ENCODE results near the gene PTPRF. TPM values are rescaled to one million over a fixed set of nuclear protein-coding genes. Genes with fewer than 3 reads are reported as not detected.

The PTPRF gene
- total and polyA plus RNA-seq, 4 donors: 40.0 to 160 (median 92.1) TPM

GRCh38 chr1:43545695-43546387 lies 15.2 kb downstream of the PTPRF start:
- H3K9me3 ChIP-seq (ENCODE audit: control insufficient read depth in 4 of 4, insufficient read depth in 3 of 4, low read length in 3 of 4): no peaks in the 10 kb centered on the region
- no peak overlapping the region for H3K4me3 ChIP-seq
- TF ChIP-seq, protein P1, sequence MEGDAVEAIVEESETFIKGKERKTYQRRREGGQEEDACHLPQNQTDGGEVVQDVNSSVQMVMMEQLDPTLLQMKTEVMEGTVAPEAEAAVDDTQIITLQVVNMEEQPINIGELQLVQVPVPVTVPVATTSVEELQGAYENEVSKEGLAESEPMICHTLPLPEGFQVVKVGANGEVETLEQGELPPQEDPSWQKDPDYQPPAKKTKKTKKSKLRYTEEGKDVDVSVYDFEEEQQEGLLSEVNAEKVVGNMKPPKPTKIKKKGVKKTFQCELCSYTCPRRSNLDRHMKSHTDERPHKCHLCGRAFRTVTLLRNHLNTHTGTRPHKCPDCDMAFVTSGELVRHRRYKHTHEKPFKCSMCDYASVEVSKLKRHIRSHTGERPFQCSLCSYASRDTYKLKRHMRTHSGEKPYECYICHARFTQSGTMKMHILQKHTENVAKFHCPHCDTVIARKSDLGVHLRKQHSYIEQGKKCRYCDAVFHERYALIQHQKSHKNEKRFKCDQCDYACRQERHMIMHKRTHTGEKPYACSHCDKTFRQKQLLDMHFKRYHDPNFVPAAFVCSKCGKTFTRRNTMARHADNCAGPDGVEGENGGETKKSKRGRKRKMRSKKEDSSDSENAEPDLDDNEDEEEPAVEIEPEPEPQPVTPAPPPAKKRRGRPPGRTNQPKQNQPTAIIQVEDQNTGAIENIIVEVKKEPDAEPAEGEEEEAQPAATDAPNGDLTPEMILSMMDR (IDR thresholded peaks at IDR 0.05; ENCODE audit: control extremely low read depth, extremely low read depth): no peak
- 52 to 53% methylated on average over 10 to 12 of the region's 12 CpGs for WGBS, 2 donors
- peaks cover 0 to 36% (median 29%) of the 10 kb centered on the region in 5 donors for H3K4me1 ChIP-seq (ENCODE audit: control insufficient read depth in 5 of 5, insufficient read depth in 5 of 5, low read length in 5 of 5)
- H3K27me3 ChIP-seq (ENCODE audit: control insufficient read depth in 3 of 3, insufficient read depth in 3 of 3, low read length in 2 of 3): no peaks in the 10 kb centered on the region
- H3K36me3 ChIP-seq (ENCODE audit: control insufficient read depth in 4 of 4, insufficient read depth in 4 of 4, low read length in 4 of 4): peaks cover 0 to 5% (median 0%) of the 10 kb centered on the region in 4 donors
- no peak overlapping the region for H3K27ac ChIP-seq (ENCODE audit: low read depth in 1 of 2, low read length in 1 of 2)
- DNase-seq: peak; percentile 81 to 84 (median 82)
- no peak overlapping the region for H3K9ac ChIP-seq (ENCODE audit: insufficient read depth in 1 of 2, low read length in 2 of 2)
- ATAC-seq (ENCODE audit: insufficient read depth, low FRiP score): no peak

DNA sequence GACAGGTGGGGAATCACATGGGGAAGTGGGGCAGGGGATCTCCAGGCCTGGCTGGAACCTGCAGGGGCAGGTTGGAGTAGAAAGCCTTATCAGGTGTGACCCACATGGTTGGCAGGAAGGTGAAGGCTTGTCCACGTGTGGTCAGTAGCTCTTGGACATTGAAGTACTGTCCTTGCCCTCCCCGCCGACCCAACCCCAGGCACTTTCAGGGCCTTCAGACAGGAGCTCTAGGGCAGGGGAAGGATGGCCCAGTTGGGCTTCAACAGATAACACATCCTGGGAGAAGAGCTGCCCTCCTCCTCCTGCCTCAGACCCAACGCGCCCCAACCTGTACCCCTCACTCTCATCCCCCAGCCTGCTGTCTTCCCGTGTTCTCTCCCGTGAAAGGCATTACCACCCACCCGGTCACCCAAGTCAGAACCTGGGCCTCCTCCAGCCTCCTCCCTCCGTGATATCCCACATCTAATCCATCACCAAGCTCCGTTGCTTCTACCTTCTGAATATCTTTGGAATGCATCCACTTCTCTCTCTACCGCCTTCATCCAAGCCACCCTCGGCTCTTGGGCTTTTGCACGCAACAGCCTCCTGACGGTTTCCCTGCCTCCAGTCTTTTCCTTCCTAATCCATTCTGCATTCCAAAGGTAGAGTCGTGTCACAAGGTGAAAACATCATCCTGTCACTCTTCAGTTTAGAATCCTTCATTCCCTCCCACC lies 15.9 kb downstream of the PTPRF start:
- Histone ChIP-seq H3K4me3 (no peak overlapping the region), H3K27me3 (ENCODE audit: control insufficient read depth in 3 of 3, insufficient read depth in 3 of 3, low read length in 2 of 3) (no peaks in the 10 kb centered on the region), H3K4me1 (ENCODE audit: control insufficient read depth in 5 of 5, insufficient read depth in 5 of 5, low read length in 5 of 5) (peaks cover 0 to 32% (median 26%) of the 10 kb centered on the region in 5 donors), H3K27ac (ENCODE audit: low read depth in 1 of 2, low read length in 1 of 2) (no peak overlapping the region), H3K9ac (ENCODE audit: insufficient read depth in 1 of 2, low read length in 2 of 2) (no peak overlapping the region), H3K9me3 (ENCODE audit: control insufficient read depth in 4 of 4, insufficient read depth in 3 of 4, low read length in 3 of 4) (no peaks in the 10 kb centered on the region), H3K36me3 (ENCODE audit: control insufficient read depth in 4 of 4, insufficient read depth in 4 of 4, low read length in 4 of 4) (peaks cover 0 to 5% (median 0%) of the 10 kb centered on the region in 4 donors)
- DNase-seq (no peak), ATAC-seq (ENCODE audit: insufficient read depth, low FRiP score) (no peak)
- TF ChIP-seq, protein P1 (IDR thresholded peaks at IDR 0.05; ENCODE audit: control extremely low read depth, extremely low read depth): no peak
- WGBS, 2 donors: 87 to 88% methylated on average over 15 of the region's 15 CpGs

GRCh38 chr1:43547538-43548072 lies 16.9 kb downstream of the PTPRF start:
- Histone ChIP-seq H3K4me1 (ENCODE audit: control insufficient read depth in 5 of 5, insufficient read depth in 5 of 5, low read length in 5 of 5) (peaks cover 0 to 30% (median 21%) of the 10 kb centered on the region in 5 donors), H3K9me3 (ENCODE audit: control insufficient read depth in 4 of 4, insufficient read depth in 3 of 4, low read length in 3 of 4) (no peaks in the 10 kb centered on the region), H3K27ac (ENCODE audit: low read depth in 1 of 2, low read length in 1 of 2) (peak overlapping the region in 1 of 2 donors; percentile 48), H3K27me3 (ENCODE audit: control insufficient read depth in 3 of 3, insufficient read depth in 3 of 3, low read length in 2 of 3) (no peaks in the 10 kb centered on the region), H3K4me3 (no peak overlapping the region), H3K9ac (ENCODE audit: insufficient read depth in 1 of 2, low read length in 2 of 2) (no peak overlapping the region), H3K36me3 (ENCODE audit: control insufficient read depth in 4 of 4, insufficient read depth in 4 of 4, low read length in 4 of 4) (peaks cover 0 to 5% (median 0%) of the 10 kb centered on the region in 4 donors)
- ATAC-seq (ENCODE audit: insufficient read depth, low FRiP score) (no peak), DNase-seq (no peak)
- WGBS, 2 donors: 79 to 81% methylated on average over 11 of the region's 11 CpGs
- TF ChIP-seq, protein P1 (IDR thresholded peaks at IDR 0.05; ENCODE audit: control extremely low read depth, extremely low read depth): no peak
